Measurements from ENCODE around the gene CCND1.
"Not testable (repeated sequence)": the region's sequence is repeated elsewhere in the genome, so short reads cannot be mapped to it uniquely, and the experiment has no call there.

CCND1 gene

GRCh38 chr11:69683764-69684333 is 42.9 kb downstream of the CCND1 start:
- in situ Hi-C loops (cut with HindIII; ENCODE audit: low sequenced_read_pairs), result no loop called here

GRCh38 chr11:69684651-69685050 is 43.7 kb downstream of the CCND1 start:
- in situ Hi-C loops (cut with HindIII; ENCODE audit: low sequenced_read_pairs), result no loop called here

GRCh38 chr11:69685348-69685747 is 44.4 kb downstream of the CCND1 start:
- in situ Hi-C loops (cut with HindIII; ENCODE audit: low sequenced_read_pairs), result no loop called here

GRCh38 chr11:69686452-69686851 is 45.5 kb downstream of the CCND1 start:
- in situ Hi-C loops (cut with HindIII; ENCODE audit: low sequenced_read_pairs), result no loop called here

GRCh38 chr11:69686856-69687255 is 45.9 kb downstream of the CCND1 start:
- in situ Hi-C loops (cut with HindIII; ENCODE audit: low sequenced_read_pairs), result no loop called here

- in situ Hi-C loops (cut with HindIII; ENCODE audit: low sequenced_read_pairs), result not testable (repeated sequence)
Measured at GRCh38 chr11:69687969-69688771, 47.2 kb downstream of the CCND1 start.

GRCh38 chr11:69689484-69690319 is 48.7 kb downstream of the CCND1 start:
- in situ Hi-C loops (cut with HindIII; ENCODE audit: low sequenced_read_pairs), result no loop called here

GRCh38 chr11:69691463-69691862 is 50.5 kb downstream of the CCND1 start:
- in situ Hi-C loops (cut with HindIII; ENCODE audit: low sequenced_read_pairs), result no loop called here

GRCh38 chr11:69692422-69692821 is 51.5 kb downstream of the CCND1 start:
- in situ Hi-C loops (cut with HindIII; ENCODE audit: low sequenced_read_pairs), result no loop called here

- in situ Hi-C loops (cut with HindIII; ENCODE audit: low sequenced_read_pairs), result no loop called here
Measured at GRCh38 chr11:69694781-69695180, 53.8 kb downstream of the CCND1 start.

- in situ Hi-C loops (cut with HindIII; ENCODE audit: low sequenced_read_pairs), result no loop called here
Measured at GRCh38 chr11:69695581-69695980, 54.6 kb downstream of the CCND1 start.

GRCh38 chr11:69695995-69696394 is 55.0 kb downstream of the CCND1 start:
- in situ Hi-C loops (cut with HindIII; ENCODE audit: low sequenced_read_pairs), result not testable (repeated sequence)

GRCh38 chr11:69696749-69697468 is 56.0 kb downstream of the CCND1 start:
- in situ Hi-C loops (cut with HindIII; ENCODE audit: low sequenced_read_pairs), result no loop called here

- in situ Hi-C loops (cut with HindIII; ENCODE audit: low sequenced_read_pairs), result no loop called here
Measured at GRCh38 chr11:69697469-69697843, 56.5 kb downstream of the CCND1 start.

GRCh38 chr11:69697861-69698260 is 56.9 kb downstream of the CCND1 start:
- in situ Hi-C loops (cut with HindIII; ENCODE audit: low sequenced_read_pairs), result no loop called here

- in situ Hi-C loops (cut with HindIII; ENCODE audit: low sequenced_read_pairs), result no loop called here
Measured at GRCh38 chr11:69698362-69698761, 57.4 kb downstream of the CCND1 start.

- in situ Hi-C loops (cut with HindIII; ENCODE audit: low sequenced_read_pairs), result no loop called here
Measured at GRCh38 chr11:69699213-69699612, 58.3 kb downstream of the CCND1 start.

GRCh38 chr11:69700278-69701140 is 59.6 kb downstream of the CCND1 start:
- in situ Hi-C loops (cut with HindIII; ENCODE audit: low sequenced_read_pairs), result no loop called here

GRCh38 chr11:69702239-69702691 is 61.3 kb downstream of the CCND1 start:
- in situ Hi-C loops (cut with HindIII; ENCODE audit: low sequenced_read_pairs), result no loop called here
